H1 (cell line): ENCODE measurements around the gene STIM2.

Experiments used
- POLR2A ChIP-seq, 2 experiments: IDR thresholded peaks; 1 replicate in 1 of 2; 2 replicates in 1 of 2; pipeline ENCODE4 v1.6.1; 2011; ENCODE audit warnings: low read depth in 2 of 2, low read length in 2 of 2, mild to moderate bottlenecking in 2 of 2; ENCODE audit errors: control extremely low read depth in 1 of 2
- POLR2AphosphoS5 ChIP-seq: IDR thresholded peaks from 2 replicates; pipeline ENCODE4 v1.6.1; 2011; ENCODE audit warnings: low read depth, low read length
- TF ChIP-seq, protein P1 (sequence below): IDR thresholded peaks from 2 replicates; pipeline ENCODE4 v1.6.1; 2012; ENCODE audit warnings: inconsistent platforms
- TF ChIP-seq, protein P2 (sequence below), 3 experiments: IDR thresholded peaks; 1 replicate in 2 of 3; 2 replicates in 1 of 3; pipeline versions ENCODE4 v1.5.1 to v1.6.1; 2011; ENCODE audit warnings: low read length in 3 of 3, mild to moderate bottlenecking in 3 of 3, inconsistent platforms in 2 of 3, low read depth in 1 of 3, moderate library complexity in 1 of 3; ENCODE audit not compliant: insufficient read depth in 1 of 3; ENCODE audit errors: control extremely low read depth in 1 of 3

DNA sequence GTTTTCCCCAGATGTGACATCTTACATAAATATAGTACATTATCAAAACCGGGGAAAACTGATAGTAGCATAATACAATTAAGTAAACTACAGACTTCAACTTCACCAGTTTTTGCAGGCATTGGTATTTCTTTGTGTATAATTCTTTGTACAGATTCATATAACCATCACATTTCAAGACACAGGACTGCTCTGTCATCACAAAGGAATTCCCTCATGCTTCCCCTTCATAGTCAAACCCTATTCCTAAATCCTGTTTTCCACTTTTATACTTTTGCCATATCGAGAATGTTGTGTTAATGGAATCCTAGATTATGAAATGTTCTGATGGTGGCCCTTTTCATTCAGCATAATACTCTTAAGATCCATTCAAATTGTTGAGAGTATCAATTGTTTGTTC, 36.0 kb downstream of the STIM2 start:
- no peak for TF ChIP-seq POLR2AphosphoS5
- TF ChIP-seq, protein P1, sequence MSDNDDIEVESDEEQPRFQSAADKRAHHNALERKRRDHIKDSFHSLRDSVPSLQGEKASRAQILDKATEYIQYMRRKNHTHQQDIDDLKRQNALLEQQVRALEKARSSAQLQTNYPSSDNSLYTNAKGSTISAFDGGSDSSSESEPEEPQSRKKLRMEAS = no peak
- no peak for TF ChIP-seq POLR2A (IDR thresholded peaks at IDR 0.05; ENCODE audit: control extremely low read depth in 1 of 2, low read depth in 2 of 2, low read length in 2 of 2)
- TF ChIP-seq, protein P2, sequence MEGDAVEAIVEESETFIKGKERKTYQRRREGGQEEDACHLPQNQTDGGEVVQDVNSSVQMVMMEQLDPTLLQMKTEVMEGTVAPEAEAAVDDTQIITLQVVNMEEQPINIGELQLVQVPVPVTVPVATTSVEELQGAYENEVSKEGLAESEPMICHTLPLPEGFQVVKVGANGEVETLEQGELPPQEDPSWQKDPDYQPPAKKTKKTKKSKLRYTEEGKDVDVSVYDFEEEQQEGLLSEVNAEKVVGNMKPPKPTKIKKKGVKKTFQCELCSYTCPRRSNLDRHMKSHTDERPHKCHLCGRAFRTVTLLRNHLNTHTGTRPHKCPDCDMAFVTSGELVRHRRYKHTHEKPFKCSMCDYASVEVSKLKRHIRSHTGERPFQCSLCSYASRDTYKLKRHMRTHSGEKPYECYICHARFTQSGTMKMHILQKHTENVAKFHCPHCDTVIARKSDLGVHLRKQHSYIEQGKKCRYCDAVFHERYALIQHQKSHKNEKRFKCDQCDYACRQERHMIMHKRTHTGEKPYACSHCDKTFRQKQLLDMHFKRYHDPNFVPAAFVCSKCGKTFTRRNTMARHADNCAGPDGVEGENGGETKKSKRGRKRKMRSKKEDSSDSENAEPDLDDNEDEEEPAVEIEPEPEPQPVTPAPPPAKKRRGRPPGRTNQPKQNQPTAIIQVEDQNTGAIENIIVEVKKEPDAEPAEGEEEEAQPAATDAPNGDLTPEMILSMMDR (IDR thresholded peaks at IDR 0.05; ENCODE audit: control extremely low read depth in 1 of 3, insufficient read depth in 1 of 3, low read depth in 1 of 3, low read length in 3 of 3) = no peak
